ENCODE measurements around the gene HAAO.
A peak's percentile ranks its signal among the peaks of the same experiment; 100 is the strongest.

The HAAO gene

GRCh38 chr2:42788478-42788793 is 3.9 kb downstream of the HAAO start:
- no peak for TF ChIP-seq CTCF (IDR thresholded peaks at IDR 0.05; ENCODE audit: control insufficient read depth, extremely low read depth, insufficient read depth)
- DNase-seq (ENCODE audit: low read depth) = no peak
- H3K4me3 ChIP-seq (ENCODE audit: low read depth, low read length) = no peak overlapping the region

GRCh38 chr2:42787788-42788477 is 4.5 kb downstream of the HAAO start:
- no peak overlapping the region for H3K4me3 ChIP-seq (ENCODE audit: low read depth, low read length)
- no peak for TF ChIP-seq CTCF (IDR thresholded peaks at IDR 0.05; ENCODE audit: control insufficient read depth, extremely low read depth, insufficient read depth)
- no peak for DNase-seq (ENCODE audit: low read depth)

GRCh38 chr2:42787424-42787787 is 5.0 kb downstream of the HAAO start:
- TF ChIP-seq CTCF (IDR thresholded peaks at IDR 0.05; ENCODE audit: control insufficient read depth, extremely low read depth, insufficient read depth) = no peak
- no peak overlapping the region for H3K4me3 ChIP-seq (ENCODE audit: low read depth, low read length)

GRCh38 chr2:42786561-42787345 is 5.6 kb downstream of the HAAO start:
- no peak for DNase-seq (ENCODE audit: low read depth)
- TF ChIP-seq CTCF (IDR thresholded peaks at IDR 0.05; ENCODE audit: control insufficient read depth, extremely low read depth, insufficient read depth) = no peak
- H3K4me3 ChIP-seq (ENCODE audit: low read depth, low read length) = no peak overlapping the region

More at GRCh38 chr2:42787424-42787787, 5.0 kb downstream of the HAAO start:
- DNase-seq (ENCODE audit: low read depth) = peak; percentile 35

- H3K4me3 ChIP-seq (ENCODE audit: low read depth, low read length) = no peak overlapping the region
- no peak for DNase-seq (ENCODE audit: low read depth)
- no peak for TF ChIP-seq CTCF (IDR thresholded peaks at IDR 0.05; ENCODE audit: control insufficient read depth, extremely low read depth, insufficient read depth)
Observed at GRCh38 chr2:42784204-42784880, 8.0 kb downstream of the HAAO start.

- no peak for DNase-seq (ENCODE audit: low read depth)
- H3K4me3 ChIP-seq (ENCODE audit: low read depth, low read length) = no peak overlapping the region
- TF ChIP-seq CTCF (IDR thresholded peaks at IDR 0.05; ENCODE audit: control insufficient read depth, extremely low read depth, insufficient read depth) = no peak
Observed at GRCh38 chr2:42783511-42783910, 8.9 kb downstream of the HAAO start.

All from LNCaP clone FGC (cell line).